Measurements from ENCODE around the gene FOXA3. TPM values are rescaled to one million over a fixed set of nuclear protein-coding genes. Genes with fewer than 3 reads are reported as not detected.
A peak's percentile ranks its signal among the peaks of the same experiment; 100 is the strongest.

Gene FOXA3
- total and polyA plus RNA-seq, 8 donors = 19.8 to 45.0 (median 25.8) TPM

DNA sequence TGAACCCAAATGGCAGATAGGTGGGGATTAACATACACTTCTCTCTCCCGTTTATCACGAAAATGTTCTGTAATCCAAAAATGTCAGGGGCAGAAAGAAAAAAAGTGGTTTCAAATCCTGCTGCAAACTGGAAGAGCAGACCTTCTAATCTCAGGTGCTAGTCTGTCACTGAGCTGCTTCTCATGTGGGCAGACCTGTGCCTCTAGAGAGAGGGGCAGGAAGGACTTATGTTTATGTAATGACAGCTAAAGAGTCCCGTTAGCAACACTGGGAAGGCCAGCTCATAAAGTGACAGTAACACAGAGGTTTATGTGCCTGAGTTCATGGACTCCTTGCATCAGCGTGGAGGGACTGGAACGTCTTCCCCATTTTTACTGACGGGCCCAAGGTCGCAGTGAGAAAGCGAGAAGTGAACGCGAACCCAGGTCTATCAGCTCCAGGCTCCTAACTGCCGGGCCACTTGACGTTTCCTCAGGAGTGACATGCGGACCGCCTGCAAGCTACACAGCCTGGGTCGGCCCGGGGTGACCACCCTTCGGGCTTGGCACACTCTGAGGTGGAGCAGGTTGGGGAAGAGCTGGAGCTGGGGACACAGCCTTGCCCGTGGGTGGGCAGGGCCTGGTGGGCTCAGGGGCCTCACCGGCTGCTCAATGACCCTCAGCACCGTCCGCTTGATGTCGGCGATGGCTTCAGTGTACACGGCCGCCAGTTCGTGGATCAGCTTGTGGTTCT lies 39.4 kb upstream of the FOXA3 start:
- intact Hi-C loops (cut with DNase I) = no loop called here
- Histone ChIP-seq H3K4me3 (no peak overlapping the region), H3K4me1 (no peaks in the 10 kb centered on the region), H3K27ac (no peak overlapping the region), H3K9me3 (no peaks in the 10 kb centered on the region), H3K36me3 (peaks cover 2 to 60% (median 7%) of the 10 kb centered on the region in 3 donors), H3K27me3 (no peaks in the 10 kb centered on the region)
- 86 to 88% methylated on average over 26 of the region's 26 CpGs for WGBS, 2 donors
- TF ChIP-seq, protein P1, sequence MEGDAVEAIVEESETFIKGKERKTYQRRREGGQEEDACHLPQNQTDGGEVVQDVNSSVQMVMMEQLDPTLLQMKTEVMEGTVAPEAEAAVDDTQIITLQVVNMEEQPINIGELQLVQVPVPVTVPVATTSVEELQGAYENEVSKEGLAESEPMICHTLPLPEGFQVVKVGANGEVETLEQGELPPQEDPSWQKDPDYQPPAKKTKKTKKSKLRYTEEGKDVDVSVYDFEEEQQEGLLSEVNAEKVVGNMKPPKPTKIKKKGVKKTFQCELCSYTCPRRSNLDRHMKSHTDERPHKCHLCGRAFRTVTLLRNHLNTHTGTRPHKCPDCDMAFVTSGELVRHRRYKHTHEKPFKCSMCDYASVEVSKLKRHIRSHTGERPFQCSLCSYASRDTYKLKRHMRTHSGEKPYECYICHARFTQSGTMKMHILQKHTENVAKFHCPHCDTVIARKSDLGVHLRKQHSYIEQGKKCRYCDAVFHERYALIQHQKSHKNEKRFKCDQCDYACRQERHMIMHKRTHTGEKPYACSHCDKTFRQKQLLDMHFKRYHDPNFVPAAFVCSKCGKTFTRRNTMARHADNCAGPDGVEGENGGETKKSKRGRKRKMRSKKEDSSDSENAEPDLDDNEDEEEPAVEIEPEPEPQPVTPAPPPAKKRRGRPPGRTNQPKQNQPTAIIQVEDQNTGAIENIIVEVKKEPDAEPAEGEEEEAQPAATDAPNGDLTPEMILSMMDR (IDR thresholded peaks at IDR 0.05) = no peak
- DNase-seq = peak in 1 of 6 donors; percentile 65
- ATAC-seq = no peak
- no peak for FAIRE-seq

GRCh38 chr19:45825263-45825605 lies 38.9 kb upstream of the FOXA3 start:
- H3K9me3 ChIP-seq = no peaks in the 10 kb centered on the region
- TF ChIP-seq, protein P1 (IDR thresholded peaks at IDR 0.05) = no peak
- intact Hi-C loops (cut with DNase I) = no loop called here
- no peak overlapping the region for H3K4me3 ChIP-seq
- no peaks in the 10 kb centered on the region for H3K27me3 ChIP-seq
- no peak for FAIRE-seq
- H3K4me1 ChIP-seq = no peaks in the 10 kb centered on the region
- DNase-seq = no peak
- peaks cover 2 to 65% (median 7%) of the 10 kb centered on the region in 3 donors for H3K36me3 ChIP-seq
- no peak overlapping the region for H3K27ac ChIP-seq
- WGBS, 2 donors = 95% methylated on average over 8 of the region's 8 CpGs
- ATAC-seq = no peak

- ATAC-seq = no peak
- Histone ChIP-seq H3K4me3 (no peak overlapping the region), H3K27me3 (no peaks in the 10 kb centered on the region), H3K4me1 (no peaks in the 10 kb centered on the region), H3K9me3 (no peaks in the 10 kb centered on the region), H3K36me3 (peaks cover 2 to 72% (median 7%) of the 10 kb centered on the region in 3 donors), H3K27ac (no peak overlapping the region)
- DNase-seq = peak in 1 of 6 donors; percentile 55
- WGBS, 2 donors = 84 to 92% methylated on average over 22 of the region's 22 CpGs
- TF ChIP-seq, protein P1 (IDR thresholded peaks at IDR 0.05) = no peak
- intact Hi-C loops (cut with DNase I) = no loop called here
- FAIRE-seq = no peak
Observed at GRCh38 chr19:45825917-45826893, 37.9 kb upstream of the FOXA3 start.

DNA sequence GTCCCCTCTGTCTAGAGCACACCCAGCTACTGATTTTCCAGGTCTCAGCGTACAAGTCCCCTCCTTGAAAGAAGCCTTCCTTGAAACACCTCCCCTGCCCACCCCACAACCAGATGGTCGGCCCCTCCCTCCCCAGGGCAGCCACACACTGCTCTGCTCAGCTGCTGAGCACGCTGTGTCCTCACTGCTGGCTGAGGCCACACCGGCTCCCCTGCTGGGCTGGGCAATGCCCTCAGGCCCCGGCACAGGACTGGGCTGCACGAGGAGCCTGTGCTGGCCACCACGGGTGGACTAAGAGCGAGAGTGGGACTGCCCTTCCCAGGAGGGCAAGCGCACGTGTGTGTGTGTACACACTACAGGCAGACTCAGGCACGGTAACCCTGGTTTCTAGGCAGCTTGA lies 37.2 kb upstream of the FOXA3 start:
- FAIRE-seq = no peak

More for the DNA sequence above, 37.2 kb upstream of the FOXA3 start:
- 91% methylated on average over 11 of the region's 11 CpGs for WGBS, 2 donors
- intact Hi-C loops (cut with DNase I) = no loop called here
- no peak overlapping the region for H3K4me3 ChIP-seq
- ATAC-seq = no peak
- DNase-seq = peak in 1 of 6 donors; percentile 46
- H3K27me3 ChIP-seq = no peaks in the 10 kb centered on the region
- H3K27ac ChIP-seq = no peak overlapping the region
- H3K4me1 ChIP-seq = no peaks in the 10 kb centered on the region
- TF ChIP-seq, protein P1 (IDR thresholded peaks at IDR 0.05) = no peak
- no peaks in the 10 kb centered on the region for H3K9me3 ChIP-seq
- H3K36me3 ChIP-seq = peaks cover 6 to 80% (median 11%) of the 10 kb centered on the region in 3 donors

All from pancreas (tissue), 10 donors.